Suprapubic skin (tissue), 4 donors: ENCODE data around the gene CRYBA2. TPM values are rescaled to one million over a fixed set of nuclear protein-coding genes. Genes with fewer than 3 reads are reported as not detected.

Experiments
- DNase-seq, 2 donors: peaks; one replicate each; pipeline ENCODE4 v3.0.0-alpha.2; 2019; ENCODE audit warnings: low spot score in 2 of 2
- H3K27ac ChIP-seq: fragments of 200-600 bp; sonication (generic); one replicate; pipeline ENCODE4 v1.5.1; 2019
- H3K27me3 ChIP-seq: fragments of 200-600 bp; sonication (generic); one replicate; pipeline ENCODE4 v1.5.1; 2019
- H3K36me3 ChIP-seq: fragments of 200-600 bp; sonication (generic); one replicate; pipeline ENCODE4 v1.5.1; 2019
- H3K4me1 ChIP-seq: fragments of 200-600 bp; sonication (generic); one replicate; pipeline ENCODE4 v1.5.1; 2019
- H3K4me3 ChIP-seq: fragments of 200-600 bp; sonication (generic); one replicate; pipeline ENCODE4 v1.5.1; 2019; ENCODE audit warnings: mild to moderate bottlenecking
- H3K9me3 ChIP-seq: fragments of 200-600 bp; sonication (generic); one replicate; pipeline ENCODE4 v1.5.1; 2019
- EP300 ChIP-seq: sonication (generic); formaldehyde crosslinking; IDR thresholded peaks from one replicate; pipeline ENCODE4 v1.6.1; 2017; ENCODE audit warnings: antibody characterized with exemption
- POLR2A ChIP-seq, 2 donors: fragments of 450-650 bp; IDR thresholded peaks; one replicate each; pipeline ENCODE4 v1.6.1; 2017; ENCODE audit warnings: antibody characterized with exemption in 2 of 2, mild to moderate bottlenecking in 2 of 2, moderate library complexity in 2 of 2
- POLR2AphosphoS5 ChIP-seq, 3 donors: sonication (generic); formaldehyde crosslinking; IDR thresholded peaks; one replicate each; pipeline ENCODE4 v1.6.1; 2017; ENCODE audit warnings: antibody characterized with exemption in 3 of 3
- WGBS: methylation state at CpG from one replicate; pipeline ENCODE4 v1.1.5; 2018; 5-methylcytosine and 5-hydroxymethylcytosine counted together
- total RNA-seq, 4 donors: library from RNA; depleted of rRNA; stranded (reverse); fragments of >200 nt; gene quantifications; one replicate each; pipeline ENCODE4 v1.1.0, GENCODE V29; 2016
- TF ChIP-seq, protein P1 (sequence below), 2 donors: fragments of 200-600 bp in 1 of 2; fragments of 450-650 bp in 1 of 2; sonication (generic) in 1 of 2; IDR thresholded peaks; one replicate each; pipeline ENCODE4 v1.5.1; 2016 to 2019; ENCODE audit warnings: antibody characterized with exemption in 2 of 2, mild to moderate bottlenecking in 1 of 2, moderate library complexity in 1 of 2

CRYBA2 gene
- total RNA-seq, 4 donors from 2014 or later, result not detected

- Histone ChIP-seq H3K9me3 (no peaks in the 10 kb centered on the region), H3K27ac (no peak overlapping the region), H3K27me3 (peaks cover 100% of the 10 kb centered on the region), H3K36me3 (no peaks in the 10 kb centered on the region), H3K4me3 (peak overlapping the region; percentile 0), H3K4me1 (peaks cover 50% of the 10 kb centered on the region)
- TF ChIP-seq POLR2A (IDR thresholded peaks at IDR 0.05) (no peak), EP300 (no peak), POLR2AphosphoS5 (IDR thresholded peaks at IDR 0.05) (no peak)
- TF ChIP-seq, protein P1, sequence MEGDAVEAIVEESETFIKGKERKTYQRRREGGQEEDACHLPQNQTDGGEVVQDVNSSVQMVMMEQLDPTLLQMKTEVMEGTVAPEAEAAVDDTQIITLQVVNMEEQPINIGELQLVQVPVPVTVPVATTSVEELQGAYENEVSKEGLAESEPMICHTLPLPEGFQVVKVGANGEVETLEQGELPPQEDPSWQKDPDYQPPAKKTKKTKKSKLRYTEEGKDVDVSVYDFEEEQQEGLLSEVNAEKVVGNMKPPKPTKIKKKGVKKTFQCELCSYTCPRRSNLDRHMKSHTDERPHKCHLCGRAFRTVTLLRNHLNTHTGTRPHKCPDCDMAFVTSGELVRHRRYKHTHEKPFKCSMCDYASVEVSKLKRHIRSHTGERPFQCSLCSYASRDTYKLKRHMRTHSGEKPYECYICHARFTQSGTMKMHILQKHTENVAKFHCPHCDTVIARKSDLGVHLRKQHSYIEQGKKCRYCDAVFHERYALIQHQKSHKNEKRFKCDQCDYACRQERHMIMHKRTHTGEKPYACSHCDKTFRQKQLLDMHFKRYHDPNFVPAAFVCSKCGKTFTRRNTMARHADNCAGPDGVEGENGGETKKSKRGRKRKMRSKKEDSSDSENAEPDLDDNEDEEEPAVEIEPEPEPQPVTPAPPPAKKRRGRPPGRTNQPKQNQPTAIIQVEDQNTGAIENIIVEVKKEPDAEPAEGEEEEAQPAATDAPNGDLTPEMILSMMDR (IDR thresholded peaks at IDR 0.05), result no peak
- WGBS, result under 1% methylated on average over 40 of the region's 50 CpGs
- DNase-seq, result peak in 1 of 2 donors; percentile 48
These were observed 8.8 kb downstream of the CRYBA2 start for GRCh38 chr2:218984239-218985020.

DNA sequence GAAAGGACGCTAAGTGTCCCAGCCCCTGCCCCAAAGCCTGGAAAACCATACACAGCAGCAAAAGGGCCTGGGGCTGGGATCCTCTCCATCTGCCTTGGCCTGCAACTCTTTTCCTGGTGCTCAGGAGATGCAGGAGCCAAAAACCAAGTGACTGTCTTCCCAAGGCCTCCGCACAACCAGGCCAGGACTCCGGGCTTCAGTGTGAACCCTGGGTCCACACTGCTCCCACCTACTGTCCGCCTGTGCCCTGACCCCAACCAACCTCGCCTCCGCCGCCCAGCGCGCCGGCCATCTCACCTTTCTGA is 9.3 kb downstream of the CRYBA2 start:
- no peak for DNase-seq
- Histone ChIP-seq H3K27ac (no peak overlapping the region), H3K4me3 (no peak overlapping the region), H3K27me3 (peaks cover 100% of the 10 kb centered on the region), H3K4me1 (peaks cover 50% of the 10 kb centered on the region), H3K36me3 (no peaks in the 10 kb centered on the region), H3K9me3 (no peaks in the 10 kb centered on the region)
- TF ChIP-seq EP300 (no peak), POLR2AphosphoS5 (IDR thresholded peaks at IDR 0.05) (no peak), POLR2A (IDR thresholded peaks at IDR 0.05) (no peak)
- TF ChIP-seq, protein P1 (IDR thresholded peaks at IDR 0.05), result no peak
- WGBS, result 20% methylated on average over 1 of the region's 10 CpGs

GRCh38 chr2:218983263-218983933 is 9.8 kb downstream of the CRYBA2 start:
- no peak overlapping the region for H3K27ac ChIP-seq
- peaks cover 50% of the 10 kb centered on the region for H3K4me1 ChIP-seq
- no peak overlapping the region for H3K4me3 ChIP-seq
- TF ChIP-seq, protein P1 (IDR thresholded peaks at IDR 0.05), result no peak
- TF ChIP-seq EP300 (no peak), POLR2A (IDR thresholded peaks at IDR 0.05) (no peak), POLR2AphosphoS5 (IDR thresholded peaks at IDR 0.05) (no peak)
- no peaks in the 10 kb centered on the region for H3K36me3 ChIP-seq
- DNase-seq, result peak in 1 of 2 donors; percentile 44
- H3K27me3 ChIP-seq, result peaks cover 100% of the 10 kb centered on the region
- WGBS, result 16% methylated on average over 11 of the region's 23 CpGs
- H3K9me3 ChIP-seq, result no peaks in the 10 kb centered on the region

GRCh38 chr2:218982586-218983262 is 10.5 kb downstream of the CRYBA2 start:
- H3K27ac ChIP-seq, result no peak overlapping the region
- WGBS, result 12% methylated on average over 16 of the region's 28 CpGs
- H3K4me1 ChIP-seq, result peaks cover 50% of the 10 kb centered on the region
- no peaks in the 10 kb centered on the region for H3K36me3 ChIP-seq
- peaks cover 100% of the 10 kb centered on the region for H3K27me3 ChIP-seq
- peak in 1 of 2 donors; percentile 48 for DNase-seq
- H3K9me3 ChIP-seq, result no peaks in the 10 kb centered on the region
- no peak overlapping the region for H3K4me3 ChIP-seq
- no peak for TF ChIP-seq POLR2AphosphoS5 (IDR thresholded peaks at IDR 0.05)
- TF ChIP-seq POLR2A (IDR thresholded peaks at IDR 0.05), result no peak
- no peak for TF ChIP-seq EP300
- TF ChIP-seq, protein P1 (IDR thresholded peaks at IDR 0.05), result no peak
